IMR-90 (cell line): ENCODE results near the gene CIT. TPM values are rescaled to one million over a fixed set of nuclear protein-coding genes. Genes with fewer than 3 reads are reported as not detected.

Experiments
- ATAC-seq: fragments of 200-7000 bp; cut with Tn5 transposase; 2 replicates; pipeline ENCODE4 v1.9.1; 2020; ENCODE audit warnings: low read depth, mild to moderate bottlenecking, moderate library complexity
- BruUV-seq: library from RNA; stranded (reverse); fragments of 400-500 nt; replicated peaks from 2 replicates; lab custom pipeline; 2021; lab: Mats Ljungman, UMichigan
- CTCF ChIA-PET: fragments of 300-600 bp; formaldehyde crosslinking; extraction: SDS; loops from one replicate; lab custom pipeline; 2021; ENCODE audit warnings: antibody characterized with exemption; lab: Yijun Ruan, JAX
- POLR2A ChIA-PET: fragments of 300-600 bp; sonication (Branson Sonifier 250); formaldehyde crosslinking; loops from one replicate; lab custom pipeline; 2022; ENCODE audit warnings: antibody characterized with exemption; ENCODE audit not compliant: unreplicated experiment; lab: Charles Lee
- DNase-seq: peaks from one replicate; pipeline ENCODE4 v3.0.0; 2013
- H2AFZ ChIP-seq: replicated peaks from 2 replicates; pipeline ENCODE3; 2013; ENCODE audit warnings: low read length, mild to moderate bottlenecking; ENCODE audit not compliant: poor library complexity
- H2AK5ac ChIP-seq: 2 replicates; pipeline ENCODE4 v1.6.1; 2013; ENCODE audit warnings: low read depth, low read length, inconsistent platforms
- H2AK9ac ChIP-seq: replicated peaks from 2 replicates; pipeline ENCODE3; 2013; ENCODE audit warnings: mild to moderate bottlenecking, low read depth, low read length, moderate library complexity; ENCODE audit not compliant: poor library complexity
- H2BK120ac ChIP-seq: 2 replicates; pipeline ENCODE4 v1.6.1; 2013; ENCODE audit warnings: low read depth, low read length, inconsistent platforms
- H2BK15ac ChIP-seq: 3 replicates; pipeline ENCODE4 v1.6.1; 2013; ENCODE audit warnings: low read depth, low read length, inconsistent platforms
- H2BK20ac ChIP-seq: 2 replicates; pipeline ENCODE4 v1.6.1; 2013; ENCODE audit warnings: low read depth, mild to moderate bottlenecking, inconsistent platforms, low read length, moderate library complexity
- H2BK5ac ChIP-seq: 2 replicates; pipeline ENCODE4 v1.6.1; 2013; ENCODE audit warnings: mild to moderate bottlenecking, low read depth, low read length, inconsistent platforms; ENCODE audit not compliant: poor library complexity, severe bottlenecking
- H3K14ac ChIP-seq: replicated peaks from 2 replicates; pipeline ENCODE4 v1.6.1; 2013; ENCODE audit warnings: low read depth, low read length, inconsistent platforms
- H3K18ac ChIP-seq: 2 replicates; pipeline ENCODE4 v1.6.1; 2013; ENCODE audit warnings: low read depth, low read length, control low read depth
- H3K23ac ChIP-seq: 2 replicates; pipeline ENCODE4 v1.6.1; 2013; ENCODE audit warnings: low read depth, low read length, inconsistent platforms
- H3K27ac ChIP-seq: 2 replicates; pipeline ENCODE4 v1.5.1; 2013; ENCODE audit warnings: mild to moderate bottlenecking, control low read depth, low read length; ENCODE audit not compliant: insufficient read depth
- H3K27me3 ChIP-seq: 2 replicates; pipeline ENCODE4 v1.6.1; 2013; ENCODE audit warnings: low read length; ENCODE audit not compliant: control insufficient read depth, insufficient read depth
- H3K36me3 ChIP-seq: 2 replicates; pipeline ENCODE4 v1.6.1; 2013; ENCODE audit warnings: low read length, mixed read lengths; ENCODE audit not compliant: control insufficient read depth, insufficient read depth
- H3K4ac ChIP-seq: 2 replicates; pipeline ENCODE4 v1.6.1; 2013; ENCODE audit warnings: low read depth, low read length, inconsistent platforms
- H3K4me1 ChIP-seq: 2 replicates; pipeline ENCODE4 v1.6.1; 2013; ENCODE audit warnings: low read length, mixed read lengths; ENCODE audit not compliant: control insufficient read depth, insufficient read depth
- H3K4me2 ChIP-seq: 2 replicates; pipeline ENCODE4 v1.6.1; 2013; ENCODE audit warnings: low read depth, mild to moderate bottlenecking, control low read depth, low read length, moderate library complexity
- H3K4me3 ChIP-seq: 2 replicates; pipeline ENCODE4 v1.5.1; 2013; ENCODE audit warnings: low read depth, mild to moderate bottlenecking, control low read depth, low read length, moderate library complexity; ENCODE audit not compliant: insufficient read depth
- H3K56ac ChIP-seq: 2 replicates; pipeline ENCODE4 v1.6.1; 2013; ENCODE audit warnings: low read length, inconsistent platforms; ENCODE audit not compliant: insufficient read depth; ENCODE audit errors: extremely low read depth
- H3K79me1 ChIP-seq, 2 experiments: 2 replicates each; pipeline ENCODE4 v1.6.1; 2013; ENCODE audit warnings: low read length in 2 of 2, inconsistent platforms in 1 of 2, low read depth in 1 of 2
- H3K9ac ChIP-seq: 2 replicates; pipeline ENCODE4 v1.6.1; 2013; ENCODE audit warnings: low read depth, low read length, control low read depth
- H3K9me1 ChIP-seq: 2 replicates; pipeline ENCODE4 v1.6.1; 2013; ENCODE audit warnings: low read length, inconsistent platforms; ENCODE audit not compliant: insufficient read depth
- H3K9me3 ChIP-seq: 2 replicates; pipeline ENCODE4 v1.6.1; 2013; ENCODE audit warnings: low read length; ENCODE audit not compliant: control insufficient read depth, insufficient read depth
- H4K20me1 ChIP-seq: 2 replicates; pipeline ENCODE4 v1.6.1; 2013; ENCODE audit warnings: low read length, inconsistent platforms; ENCODE audit not compliant: insufficient read depth
- H4K5ac ChIP-seq: 2 replicates; pipeline ENCODE4 v1.6.1; 2013; ENCODE audit warnings: mild to moderate bottlenecking, low read depth, low read length, control low read depth
- H4K8ac ChIP-seq, 2 experiments: 2 replicates each; pipeline ENCODE4 v1.6.1; 2013; ENCODE audit warnings: low read depth in 2 of 2, low read length in 2 of 2, control low read depth in 1 of 2, inconsistent platforms in 1 of 2
- H4K91ac ChIP-seq: 2 replicates; pipeline ENCODE4 v1.6.1; 2013; ENCODE audit warnings: low read depth, low read length, inconsistent platforms; ENCODE audit not compliant: insufficient read depth
- BHLHE40 ChIP-seq: fragments of 150-350 bp; IDR thresholded peaks from 2 replicates; pipeline ENCODE4 v1.6.1; 2016; ENCODE audit warnings: mild to moderate bottlenecking, low read depth, low read length
- CEBPB ChIP-seq: IDR thresholded peaks from 2 replicates; pipeline ENCODE4 v1.6.1; 2012; ENCODE audit warnings: low read depth, low read length, improper control_type of control experiment
- FOS ChIP-seq: fragments of 150-350 bp; IDR thresholded peaks from 2 replicates; pipeline ENCODE4 v1.6.1; 2016; ENCODE audit warnings: low read depth, low read length
- MAFK ChIP-seq: IDR thresholded peaks from 2 replicates; pipeline ENCODE4 v1.6.1; 2012; ENCODE audit warnings: low read depth, low read length, improper control_type of control experiment
- MXI1 ChIP-seq: IDR thresholded peaks from 2 replicates; pipeline ENCODE4 v1.6.1; 2012; ENCODE audit warnings: low read depth, mild to moderate bottlenecking, low read length, moderate library complexity, borderline replicate concordance
- NFE2L2 ChIP-seq: fragments of 150-350 bp; IDR thresholded peaks from 2 replicates; pipeline ENCODE4 v1.6.1; 2016; ENCODE audit warnings: low read depth, mild to moderate bottlenecking, low read length
- POLR2A ChIP-seq: IDR thresholded peaks from 2 replicates; pipeline ENCODE4 v1.6.1; 2012; ENCODE audit warnings: mild to moderate bottlenecking, low read depth, low read length
- RAD21 ChIP-seq: IDR thresholded peaks from 2 replicates; pipeline ENCODE4 v1.6.1; 2012; ENCODE audit warnings: low read length, improper control_type of control experiment
- RFX5 ChIP-seq: IDR thresholded peaks from 2 replicates; pipeline ENCODE4 v1.8.0; 2012; ENCODE audit warnings: low read depth, mild to moderate bottlenecking, low read length, moderate library complexity
- SMC3 ChIP-seq: fragments of 150-350 bp; IDR thresholded peaks from 2 replicates; pipeline ENCODE4 v1.6.1; 2016; ENCODE audit warnings: low read depth, mild to moderate bottlenecking, antibody characterized with exemption, low read length, moderate library complexity
- WGBS, 2 experiments: methylation state at CpG; one replicate each; pipeline versions ENCODE4 v1.1.5 to v1.1.7; 2013; ENCODE audit warnings: missing lambda C conversion rate in 2 of 2; ENCODE audit not compliant: insufficient read length in 1 of 2; ENCODE audit errors: extremely low coverage in 2 of 2; 5-methylcytosine and 5-hydroxymethylcytosine counted together
- dilution Hi-C: fragments of 300-500 bp; cut with HindIII; formaldehyde crosslinking; loops from one replicate; pipeline ENCODE4 v1.14.3; 2018; ENCODE audit warnings: low sequenced_read_pairs; ENCODE audit not compliant: unreplicated experiment
- in situ Hi-C: fragments of 300-500 bp; cut with MboI; formaldehyde crosslinking; loops from 3 replicates; pipeline ENCODE4 v1.14.3; 2019; ENCODE audit warnings: low sequenced_read_pairs, inconsistent platforms, mixed read lengths
- intact Hi-C: fragments of 100-400 bp; cut with micrococcal nuclease; formaldehyde crosslinking; loops from 2 replicates; pipeline ENCODE4 v1.10.0; 2022
- polyA plus RNA-seq, 3 experiments: library from polyadenylated mRNA; depleted of rRNA; stranded (reverse); fragments of >200 nt; gene quantifications; 2 replicates each; pipeline ENCODE4 v1.2.3, GENCODE V29; 2012; ENCODE audit warnings: low replicate concordance in 1 of 3
- total RNA-seq: library from RNA; depleted of rRNA; stranded (reverse); fragments of >200 nt; gene quantifications from 2 replicates; pipeline ENCODE4 v1.2.3, GENCODE V29; 2012
- TF ChIP-seq, protein P1 (sequence below): fragments of 150-350 bp; IDR thresholded peaks from 2 replicates; pipeline ENCODE4 v1.6.1; 2016; ENCODE audit warnings: low read depth, mild to moderate bottlenecking, low read length, moderate library complexity, borderline replicate concordance
- TF ChIP-seq, protein P2 (sequence below): conservative IDR thresholded peaks from 2 replicates; pipeline ENCODE4 v1.5.1; 2012; ENCODE audit warnings: mild to moderate bottlenecking, low read depth, low read length, improper control_type of control experiment

Gene CIT
- total and polyA plus RNA-seq, 2 of the 4 experiments (the other 2 are of a cell fraction), result 13.1 to 21.0 TPM

DNA sequence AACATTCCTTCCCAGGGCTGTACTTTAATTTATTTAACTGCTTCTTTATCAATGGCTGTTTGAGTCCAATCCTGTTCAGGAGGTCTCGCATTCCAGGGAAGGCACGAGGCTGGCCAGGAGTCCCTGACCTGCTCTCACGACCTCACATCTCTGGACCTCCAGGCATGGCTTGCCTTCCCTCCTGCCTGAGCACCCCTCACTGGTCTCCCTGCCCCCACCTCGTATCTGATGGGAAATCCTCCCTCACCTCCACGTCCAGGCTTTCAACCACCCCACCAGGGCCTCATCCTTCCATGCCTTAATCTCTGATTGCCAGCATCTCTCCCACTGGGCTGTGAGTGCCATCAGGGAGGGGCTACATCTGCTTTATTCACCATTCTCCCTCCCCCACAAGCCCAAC lies 180.2 kb downstream of the CIT start:
- Histone ChIP-seq H2BK15ac (no peak overlapping the region), H2BK5ac (no peak overlapping the region), H3K79me1 (peaks cover 0 to 12% of the 10 kb centered on the region in 2 experiments; a peak in 1 of 4 replicates), H2AK5ac (no peak overlapping the region), H2AK9ac (no peak overlapping the region), H4K20me1 (no peaks in the 10 kb centered on the region), H3K27ac (no peak overlapping the region), H2BK20ac (no peak overlapping the region), H3K4ac (no peak overlapping the region), H3K4me2 (no peak overlapping the region), H4K8ac (no peak overlapping the region), H3K4me3 (no peak overlapping the region), H3K14ac (no peak overlapping the region), H4K91ac (no peak overlapping the region), H3K9ac (no peak overlapping the region), H3K9me3 (no peaks in the 10 kb centered on the region), H3K56ac (no peak overlapping the region), H3K36me3 (no peaks in the 10 kb centered on the region; the same call in none of the 2 replicates), H2AFZ (no peak overlapping the region), H3K4me1 (peaks cover 8% of the 10 kb centered on the region), H3K9me1 (peaks cover 9% of the 10 kb centered on the region; the same call in 1 of the 2 replicates), H3K23ac (no peak overlapping the region), H2BK120ac (no peak overlapping the region), H3K18ac (no peak overlapping the region), H4K5ac (no peak overlapping the region), H3K27me3 (no peaks in the 10 kb centered on the region)
- ChIA-PET POLR2A (no interaction called here), CTCF (no interaction called here)
- ATAC-seq, result no peak
- in situ Hi-C loops (no loop called here), intact Hi-C loops (no loop called here), dilution Hi-C loops (no loop called here)
- no peak for DNase-seq
- no TSS peak for BruUV-seq
- WGBS, 2 experiments, result 84% methylated on average over 5 of the region's 5 CpGs; no CpG with 5 or more reads in 1 of the 2 experiments
- TF ChIP-seq FOS, result no peak
- TF ChIP-seq NFE2L2, result no peak
- TF ChIP-seq MAFK, result no peak
- TF ChIP-seq RAD21, result no peak
- TF ChIP-seq POLR2A, result no peak
- TF ChIP-seq RFX5, result no peak
- TF ChIP-seq, protein P1, sequence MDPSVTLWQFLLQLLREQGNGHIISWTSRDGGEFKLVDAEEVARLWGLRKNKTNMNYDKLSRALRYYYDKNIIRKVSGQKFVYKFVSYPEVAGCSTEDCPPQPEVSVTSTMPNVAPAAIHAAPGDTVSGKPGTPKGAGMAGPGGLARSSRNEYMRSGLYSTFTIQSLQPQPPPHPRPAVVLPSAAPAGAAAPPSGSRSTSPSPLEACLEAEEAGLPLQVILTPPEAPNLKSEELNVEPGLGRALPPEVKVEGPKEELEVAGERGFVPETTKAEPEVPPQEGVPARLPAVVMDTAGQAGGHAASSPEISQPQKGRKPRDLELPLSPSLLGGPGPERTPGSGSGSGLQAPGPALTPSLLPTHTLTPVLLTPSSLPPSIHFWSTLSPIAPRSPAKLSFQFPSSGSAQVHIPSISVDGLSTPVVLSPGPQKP, result no peak
- TF ChIP-seq SMC3, result no peak
- TF ChIP-seq, protein P2, sequence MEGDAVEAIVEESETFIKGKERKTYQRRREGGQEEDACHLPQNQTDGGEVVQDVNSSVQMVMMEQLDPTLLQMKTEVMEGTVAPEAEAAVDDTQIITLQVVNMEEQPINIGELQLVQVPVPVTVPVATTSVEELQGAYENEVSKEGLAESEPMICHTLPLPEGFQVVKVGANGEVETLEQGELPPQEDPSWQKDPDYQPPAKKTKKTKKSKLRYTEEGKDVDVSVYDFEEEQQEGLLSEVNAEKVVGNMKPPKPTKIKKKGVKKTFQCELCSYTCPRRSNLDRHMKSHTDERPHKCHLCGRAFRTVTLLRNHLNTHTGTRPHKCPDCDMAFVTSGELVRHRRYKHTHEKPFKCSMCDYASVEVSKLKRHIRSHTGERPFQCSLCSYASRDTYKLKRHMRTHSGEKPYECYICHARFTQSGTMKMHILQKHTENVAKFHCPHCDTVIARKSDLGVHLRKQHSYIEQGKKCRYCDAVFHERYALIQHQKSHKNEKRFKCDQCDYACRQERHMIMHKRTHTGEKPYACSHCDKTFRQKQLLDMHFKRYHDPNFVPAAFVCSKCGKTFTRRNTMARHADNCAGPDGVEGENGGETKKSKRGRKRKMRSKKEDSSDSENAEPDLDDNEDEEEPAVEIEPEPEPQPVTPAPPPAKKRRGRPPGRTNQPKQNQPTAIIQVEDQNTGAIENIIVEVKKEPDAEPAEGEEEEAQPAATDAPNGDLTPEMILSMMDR, result no peak
- no peak for TF ChIP-seq MXI1
- no peak for TF ChIP-seq CEBPB
- TF ChIP-seq BHLHE40, result no peak
